Endothelial cell of umbilical vein (primary cell): Measurements from ENCODE around the gene SRPX2. TPM values are rescaled to one million over a fixed set of nuclear protein-coding genes. Genes with fewer than 3 reads are reported as not detected.

Experiments used
- BruUV-seq: library from RNA; stranded (reverse); fragments of 400-500 nt; replicated peaks from 2 replicates; lab custom pipeline; 2021; lab: Mats Ljungman, UMichigan
- CTCF ChIA-PET: fragments of 300-600, 350-600 bp; sonication (Branson Sonifier 250); formaldehyde crosslinking; loops from one replicate; lab custom pipeline; 2021; ENCODE audit warnings: antibody characterized with exemption, inconsistent platforms; lab: Charles Lee
- POLR2A ChIA-PET: fragments of 300-600, 350-600 bp; sonication (Branson Sonifier 250); formaldehyde crosslinking; loops from one replicate; lab custom pipeline; 2021; ENCODE audit warnings: antibody characterized with exemption, inconsistent platforms; lab: Charles Lee
- DNase-seq: peaks from one replicate; pipeline ENCODE4 v3.0.0-alpha.2; 2011; ENCODE audit warnings: low read depth, low spot score
- FAIRE-seq: peaks from 2 replicates; lab custom pipeline; 2011; peaks lifted over from hg19 to GRCh38; lab: Jason Lieb, UNC
- H2AFZ ChIP-seq: 2 replicates; pipeline ENCODE4 v1.6.0; 2012; ENCODE audit warnings: low read depth, low read length, control low read depth, inconsistent platforms
- H3K27ac ChIP-seq: 2 replicates; pipeline ENCODE4 v1.5.1; 2011; ENCODE audit warnings: low read depth, mild to moderate bottlenecking, control low read depth, low read length, moderate library complexity; ENCODE audit not compliant: insufficient read depth
- H3K27me3 ChIP-seq, 2 experiments: 2 replicates each; pipeline versions ENCODE4 v1.6.0 to v1.6.1; 2011; ENCODE audit warnings: low read length in 2 of 2, mixed read lengths in 1 of 2; ENCODE audit not compliant: control insufficient read depth in 2 of 2, insufficient read depth in 2 of 2
- H3K36me3 ChIP-seq, 2 experiments: 2 replicates in 1 of 2; 3 replicates in 1 of 2; pipeline ENCODE4 v1.5.1; 2011; ENCODE audit warnings: low read length in 2 of 2, mild to moderate bottlenecking in 1 of 2, moderate library complexity in 1 of 2; ENCODE audit not compliant: control insufficient read depth in 2 of 2, insufficient read depth in 2 of 2; ENCODE audit errors: extremely low read depth in 1 of 2
- H3K4me1 ChIP-seq: 3 replicates; pipeline ENCODE4 v1.5.1; 2011; ENCODE audit warnings: mild to moderate bottlenecking, low read length; ENCODE audit not compliant: control insufficient read depth, insufficient read depth; ENCODE audit errors: extremely low read depth
- H3K4me2 ChIP-seq: 2 replicates; pipeline ENCODE4 v1.6.1; 2011; ENCODE audit warnings: low read length, control low read depth, mixed read lengths; ENCODE audit not compliant: insufficient read depth
- H3K4me3 ChIP-seq, 3 experiments: fragments of 200-600 bp in 1 of 3; sonication (generic), shearing (Covaris generic) in 1 of 3; replicated peaks in 1 of 3; 2 replicates each; pipeline ENCODE4 v1.5.1; 2011 to 2016; ENCODE audit warnings: control low read depth in 3 of 3, low read length in 3 of 3, mild to moderate bottlenecking in 2 of 3, inconsistent platforms in 1 of 3, low read depth in 1 of 3, moderate library complexity in 1 of 3; ENCODE audit not compliant: insufficient read depth in 1 of 3
- H3K79me2 ChIP-seq: 2 replicates; pipeline ENCODE4 v1.6.0; 2012; ENCODE audit warnings: low read length, inconsistent platforms; ENCODE audit not compliant: control insufficient read depth, insufficient read depth
- H3K9ac ChIP-seq: replicated peaks from 2 replicates; pipeline ENCODE3; 2011; ENCODE audit warnings: low read length, control low read depth; ENCODE audit not compliant: insufficient read depth; ENCODE audit errors: extremely low read depth
- H3K9me1 ChIP-seq: replicated peaks from 3 replicates; pipeline ENCODE4 v1.6.0; 2011; ENCODE audit warnings: mild to moderate bottlenecking, low read length; ENCODE audit not compliant: control insufficient read depth, insufficient read depth; ENCODE audit errors: extremely low read depth
- H3K9me3 ChIP-seq: replicated peaks from 2 replicates; pipeline ENCODE4 v1.5.1; 2012; ENCODE audit warnings: low read length, inconsistent platforms; ENCODE audit not compliant: control insufficient read depth, insufficient read depth
- H4K20me1 ChIP-seq: replicated peaks from 2 replicates; pipeline ENCODE3; 2011; ENCODE audit warnings: mild to moderate bottlenecking, low read length; ENCODE audit not compliant: control insufficient read depth, insufficient read depth; ENCODE audit errors: extremely low read depth
- EZH2 ChIP-seq: IDR thresholded peaks from 2 replicates; pipeline ENCODE4 v1.6.1; 2012; ENCODE audit warnings: borderline replicate concordance, low read depth, mild to moderate bottlenecking, moderate library complexity, low read length, inconsistent platforms; ENCODE audit not compliant: severe bottlenecking
- FOS ChIP-seq: IDR thresholded peaks from 2 replicates; pipeline ENCODE4 v1.6.1; 2011; ENCODE audit warnings: mild to moderate bottlenecking, low read length, moderate library complexity, borderline replicate concordance; ENCODE audit not compliant: insufficient read depth
- GATA2 ChIP-seq: IDR thresholded peaks from 2 replicates; pipeline ENCODE4 v1.7.0; 2011; ENCODE audit warnings: low read depth, mild to moderate bottlenecking, moderate library complexity, mixed read lengths, low read length; ENCODE audit not compliant: insufficient read length, insufficient read depth
- JUN ChIP-seq: IDR thresholded peaks from 2 replicates; pipeline ENCODE4 v1.6.1; 2011; ENCODE audit warnings: borderline replicate concordance, low read depth; ENCODE audit not compliant: insufficient read length, insufficient read depth
- MYC ChIP-seq: IDR thresholded peaks from one replicate; pipeline ENCODE4 v1.6.1; 2011; ENCODE audit warnings: mild to moderate bottlenecking, low read depth, low read length
- POLR2A ChIP-seq: IDR thresholded peaks from 2 replicates; pipeline ENCODE4 v1.6.1; 2012; ENCODE audit warnings: low read depth, mild to moderate bottlenecking, control low read depth, low read length
- POLR2AphosphoS5 ChIP-seq: IDR thresholded peaks from 2 replicates; pipeline ENCODE4 v1.6.1; 2012; ENCODE audit warnings: low read depth, mild to moderate bottlenecking, control low read depth, low read length, moderate library complexity; ENCODE audit not compliant: insufficient read depth
- dilution Hi-C: fragments of 300-500 bp; cut with MboI; formaldehyde crosslinking; loops from one replicate; pipeline ENCODE4 v1.15.0; 2019; ENCODE audit warnings: low sequenced_read_pairs; ENCODE audit not compliant: extremely low pct_ligation_motif_present
- intact Hi-C: fragments of 100-400 bp; cut with micrococcal nuclease; formaldehyde crosslinking; loops from one replicate; pipeline ENCODE4 v1.10.0; 2022
- polyA plus RNA-seq, 4 experiments: library from polyadenylated mRNA; depleted of rRNA in 3 of 4; stranded (reverse) in 3 of 4; unstranded in 1 of 4; fragments of >200 nt; gene quantifications; 2 replicates each; pipeline versions ENCODE4 v1.2.1 to v1.2.3, GENCODE V29; 2011 to 2012; ENCODE audit warnings: missing spikeins in 1 of 4
- total RNA-seq: library from RNA; stranded (reverse); gene quantifications from 2 replicates; pipeline ENCODE4 v1.2.3, GENCODE V29; 2021
- TF ChIP-seq, protein P1 (sequence below): IDR thresholded peaks from 2 replicates; pipeline ENCODE4 v1.6.1; 2011; ENCODE audit not compliant: insufficient read depth, insufficient read length
- TF ChIP-seq, protein P2 (sequence below), 2 donors: IDR thresholded peaks; 1 replicate in 1 of 2; 2 replicates in 1 of 2; pipeline ENCODE4 v1.5.1; 2011; ENCODE audit warnings: low read length in 2 of 2, mild to moderate bottlenecking in 2 of 2, moderate library complexity in 2 of 2, control low read depth in 1 of 2, inconsistent platforms in 1 of 2, low read depth in 1 of 2; ENCODE audit not compliant: insufficient read depth in 1 of 2; ENCODE audit errors: extremely low read depth in 1 of 2

SRPX2 gene
- total and polyA plus RNA-seq, 2 donors (not counting 3 experiments of a cell fraction or from before 2014, with no cell fraction given) = 124 to 265 TPM

DNA sequence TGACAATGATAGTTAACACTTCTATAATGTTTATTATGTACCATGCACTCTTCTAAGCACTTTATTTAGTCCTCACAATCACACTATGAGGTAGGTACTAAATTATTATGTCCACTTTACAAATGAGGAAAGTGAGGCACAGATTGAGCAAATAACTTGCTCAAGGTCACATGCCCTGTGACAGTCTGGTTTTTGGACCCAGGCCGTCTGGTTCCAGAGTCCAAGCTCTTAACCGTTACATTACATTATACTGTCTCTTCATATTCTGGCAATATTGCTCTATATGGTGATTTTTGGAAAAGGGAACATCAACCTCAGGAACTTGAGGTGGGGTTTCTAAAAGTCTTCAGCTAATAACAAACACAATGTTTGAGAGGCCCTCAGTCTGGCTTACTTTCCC is 75.1 kb downstream of the SRPX2 start:
- no peak for TF ChIP-seq EZH2
- TF ChIP-seq, protein P1, sequence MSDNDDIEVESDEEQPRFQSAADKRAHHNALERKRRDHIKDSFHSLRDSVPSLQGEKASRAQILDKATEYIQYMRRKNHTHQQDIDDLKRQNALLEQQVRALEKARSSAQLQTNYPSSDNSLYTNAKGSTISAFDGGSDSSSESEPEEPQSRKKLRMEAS = no peak
- TF ChIP-seq, protein P2, sequence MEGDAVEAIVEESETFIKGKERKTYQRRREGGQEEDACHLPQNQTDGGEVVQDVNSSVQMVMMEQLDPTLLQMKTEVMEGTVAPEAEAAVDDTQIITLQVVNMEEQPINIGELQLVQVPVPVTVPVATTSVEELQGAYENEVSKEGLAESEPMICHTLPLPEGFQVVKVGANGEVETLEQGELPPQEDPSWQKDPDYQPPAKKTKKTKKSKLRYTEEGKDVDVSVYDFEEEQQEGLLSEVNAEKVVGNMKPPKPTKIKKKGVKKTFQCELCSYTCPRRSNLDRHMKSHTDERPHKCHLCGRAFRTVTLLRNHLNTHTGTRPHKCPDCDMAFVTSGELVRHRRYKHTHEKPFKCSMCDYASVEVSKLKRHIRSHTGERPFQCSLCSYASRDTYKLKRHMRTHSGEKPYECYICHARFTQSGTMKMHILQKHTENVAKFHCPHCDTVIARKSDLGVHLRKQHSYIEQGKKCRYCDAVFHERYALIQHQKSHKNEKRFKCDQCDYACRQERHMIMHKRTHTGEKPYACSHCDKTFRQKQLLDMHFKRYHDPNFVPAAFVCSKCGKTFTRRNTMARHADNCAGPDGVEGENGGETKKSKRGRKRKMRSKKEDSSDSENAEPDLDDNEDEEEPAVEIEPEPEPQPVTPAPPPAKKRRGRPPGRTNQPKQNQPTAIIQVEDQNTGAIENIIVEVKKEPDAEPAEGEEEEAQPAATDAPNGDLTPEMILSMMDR (IDR thresholded peaks at IDR 0.05; ENCODE audit: extremely low read depth in 1 of 2, insufficient read depth in 1 of 2, low read depth in 1 of 2, low read length in 2 of 2) = no peak
- TF ChIP-seq MYC = no peak
- no peak for TF ChIP-seq POLR2A
- TF ChIP-seq JUN = no peak
- TF ChIP-seq GATA2 = no peak
- TF ChIP-seq FOS = no peak
- no peak for TF ChIP-seq POLR2AphosphoS5
- BruUV-seq = no TSS peak
- Histone ChIP-seq H3K27ac (no peak overlapping the region), H3K9me3 (no peaks in the 10 kb centered on the region), H3K79me2 (peaks cover 13% of the 10 kb centered on the region), H3K4me1 (no peaks in the 10 kb centered on the region), H3K4me3 (no peak overlapping the region), H3K36me3 (no peaks in the 10 kb centered on the region), H3K4me2 (no peak overlapping the region), H3K9ac (no peak overlapping the region), H2AFZ (no peak overlapping the region), H4K20me1 (peaks cover 2% of the 10 kb centered on the region), H3K27me3 (no peaks in the 10 kb centered on the region), H3K9me1 (no peaks in the 10 kb centered on the region)
- intact Hi-C loops (no loop called here), dilution Hi-C loops (no loop called here)
- ChIA-PET CTCF (interaction anchor here (1.2 kb wide), 1 partner anchor 11 kb away, joined by 3 read pairs; no protein-coding TSS in a partner anchor), POLR2A (no interaction called here)
- DNase-seq (no peak), FAIRE-seq (peak; percentile 60)
